Amniotic epithelial cell (primary cell): ENCODE measurements around the gene TP53.
"Not testable (repeated sequence)": the region's sequence is repeated elsewhere in the genome, so short reads cannot be mapped to it uniquely, and the experiment has no call there.

Source experiments
- DNase-seq: peaks from one replicate; pipeline ENCODE4 v3.0.0-alpha.2; 2010; ENCODE audit warnings: low read depth

The TP53 gene

GRCh38 chr17:7674934-7675333 lies 12.4 kb downstream of the TP53 start:
- DNase-seq, result no peak

- no peak for DNase-seq
These were observed 14.1 kb downstream of the TP53 start for GRCh38 chr17:7673239-7673638.

- no peak for DNase-seq
These were observed 18.8 kb downstream of the TP53 start for GRCh38 chr17:7668482-7668881.

GRCh38 chr17:7667656-7668406 lies 19.5 kb downstream of the TP53 start:
- no peak for DNase-seq

GRCh38 chr17:7656958-7657609 lies 30.2 kb downstream of the TP53 start:
- no peak for DNase-seq

GRCh38 chr17:7655541-7655840 lies 31.8 kb downstream of the TP53 start:
- no peak for DNase-seq

GRCh38 chr17:7654832-7655540 lies 32.3 kb downstream of the TP53 start:
- DNase-seq, result no peak

GRCh38 chr17:7652388-7653356 lies 34.6 kb downstream of the TP53 start:
- no peak for DNase-seq

GRCh38 chr17:7651665-7652387 lies 35.5 kb downstream of the TP53 start:
- no peak for DNase-seq

GRCh38 chr17:7651097-7651664 lies 36.1 kb downstream of the TP53 start:
- DNase-seq, result no peak

GRCh38 chr17:7650509-7651096 lies 36.7 kb downstream of the TP53 start, which contains the start of gene ATP1B2:
TSS of gene ATP1B2 (plus strand) at chr17:7650926. CDS start at chr17:7651519, 593 bp downstream.
- no peak for DNase-seq

GRCh38 chr17:7647018-7647417 lies 40.3 kb downstream of the TP53 start:
- no peak for DNase-seq

GRCh38 chr17:7646457-7646856 lies 40.8 kb downstream of the TP53 start:
- DNase-seq, result no peak

GRCh38 chr17:7644775-7645174 lies 42.5 kb downstream of the TP53 start:
- peak; percentile 14 for DNase-seq

- not testable (repeated sequence) for DNase-seq
These were observed 45.7 kb downstream of the TP53 start for GRCh38 chr17:7641635-7642034.

- no peak for DNase-seq
These were observed 46.5 kb downstream of the TP53 start for GRCh38 chr17:7640783-7641182.

GRCh38 chr17:7636163-7636562 lies 51.1 kb downstream of the TP53 start:
- DNase-seq, result no peak

- DNase-seq, result peak; percentile 56
These were observed 52.9 kb downstream of the TP53 start for GRCh38 chr17:7634384-7634783.

GRCh38 chr17:7633093-7633492 lies 54.2 kb downstream of the TP53 start:
- DNase-seq, result no peak

- DNase-seq, result peak; percentile 40
These were observed 54.8 kb downstream of the TP53 start for GRCh38 chr17:7632492-7632894.
